ENCODE measurements around the gene CCL2.

Gene CCL2

DNA sequence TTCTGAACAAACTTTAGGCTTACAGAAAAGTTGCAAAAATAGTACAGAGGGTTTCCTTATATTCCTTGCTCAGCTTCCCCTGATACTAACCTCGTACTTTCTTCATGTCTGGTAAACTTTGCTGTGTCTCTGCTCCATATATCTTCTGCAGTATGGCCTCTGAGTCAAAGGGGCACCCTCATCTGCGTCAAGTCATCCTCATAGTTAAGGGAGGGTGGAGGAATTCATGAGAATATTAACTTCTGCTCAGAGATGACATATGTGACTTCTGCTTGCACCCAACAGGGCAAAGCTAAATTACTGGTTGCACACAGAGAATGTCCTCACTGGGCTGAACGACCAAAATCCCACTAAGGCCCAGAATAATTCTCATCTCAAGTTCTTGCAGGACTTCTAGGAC, 10.6 kb downstream of the CCL2 start:
- no peak for DNase-seq (ENCODE audit: low read depth)

GRCh38 chr17:34269969-34270368, 14.9 kb downstream of the CCL2 start, which contains the start of gene CCL7:
Gene CCL7, plus strand, starts transcription at chr17:34270221. Its CDS starts 70 bp downstream, at chr17:34270291.
- DNase-seq (ENCODE audit: low read depth): no peak

GRCh38 chr17:34275881-34276280, 20.8 kb downstream of the CCL2 start:
- DNase-seq (ENCODE audit: low read depth): peak; percentile 79

DNA sequence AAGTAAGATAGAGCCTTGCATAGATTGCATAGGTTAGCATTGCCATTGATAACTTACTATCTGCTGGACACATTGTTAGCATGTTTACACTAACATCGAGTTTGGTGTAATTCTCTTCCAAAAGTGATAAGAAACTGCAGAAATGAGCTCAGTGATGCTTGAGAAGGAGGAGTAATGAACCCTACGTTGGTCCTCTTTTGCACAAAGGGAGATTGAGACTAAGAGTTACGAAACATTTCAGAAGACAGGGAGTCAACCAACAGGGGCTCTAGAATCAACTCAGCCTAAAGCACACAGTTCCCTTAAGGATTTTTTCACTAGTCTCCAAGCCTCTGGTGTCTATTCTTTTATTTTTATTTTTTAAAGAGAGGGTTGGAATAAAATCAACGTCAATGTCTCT, 21.7 kb downstream of the CCL2 start:
- DNase-seq (ENCODE audit: low read depth): no peak

- no peak for DNase-seq (ENCODE audit: low read depth)
These were observed 28.5 kb downstream of the CCL2 start for GRCh38 chr17:34283571-34283970.

DNA sequence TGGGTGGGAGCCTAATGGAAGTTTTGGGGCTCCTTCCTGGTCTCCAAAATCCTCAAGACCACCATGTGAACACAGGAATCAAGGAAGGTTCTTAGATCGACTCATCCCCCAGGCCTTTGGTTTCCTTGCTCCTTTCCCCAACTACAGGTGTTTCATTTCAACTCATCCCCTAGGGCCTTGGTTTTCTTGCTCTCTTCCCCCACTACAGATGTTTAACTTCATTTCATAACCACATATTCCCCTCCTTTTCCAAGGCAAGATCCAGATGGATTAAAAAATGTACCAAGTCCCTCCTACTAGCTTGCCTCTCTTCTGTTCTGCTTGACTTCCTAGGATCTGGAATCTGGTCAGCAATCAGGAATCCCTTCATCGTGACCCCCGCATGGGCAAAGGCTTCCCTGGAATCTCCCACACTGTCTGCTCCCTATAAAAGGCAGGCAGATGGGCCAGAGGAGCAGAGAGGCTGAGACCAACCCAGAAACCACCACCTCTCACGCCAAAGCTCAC, 30.3 kb downstream of the CCL2 start, which contains the start of gene CCL11:
CCL11 (plus strand) TSS at position 457 of the 507 bp plus-strand sequence. CDS start 67 bp downstream, outside the sequence.
- no peak for DNase-seq (ENCODE audit: low read depth)

- DNase-seq (ENCODE audit: low read depth): no peak
These were observed 32.8 kb downstream of the CCL2 start for GRCh38 chr17:34287875-34288274.

- no peak for DNase-seq (ENCODE audit: low read depth)
These were observed 35.5 kb downstream of the CCL2 start for GRCh38 chr17:34290586-34290985.

GRCh38 chr17:34291721-34292348, 36.8 kb downstream of the CCL2 start:
- no peak for DNase-seq (ENCODE audit: low read depth)

- DNase-seq (ENCODE audit: low read depth): no peak
These were observed 43.9 kb downstream of the CCL2 start for GRCh38 chr17:34299027-34299426.

- peak; percentile 71 for DNase-seq (ENCODE audit: low read depth)
These were observed 45.0 kb downstream of the CCL2 start for GRCh38 chr17:34299956-34300577.

- no peak for DNase-seq (ENCODE audit: low read depth)
These were observed 45.7 kb downstream of the CCL2 start for GRCh38 chr17:34300652-34301370.

- no peak for DNase-seq (ENCODE audit: low read depth)
These were observed 46.9 kb downstream of the CCL2 start for GRCh38 chr17:34301986-34302385.

GRCh38 chr17:34302636-34303035, 47.6 kb downstream of the CCL2 start:
- no peak for DNase-seq (ENCODE audit: low read depth)

DNA sequence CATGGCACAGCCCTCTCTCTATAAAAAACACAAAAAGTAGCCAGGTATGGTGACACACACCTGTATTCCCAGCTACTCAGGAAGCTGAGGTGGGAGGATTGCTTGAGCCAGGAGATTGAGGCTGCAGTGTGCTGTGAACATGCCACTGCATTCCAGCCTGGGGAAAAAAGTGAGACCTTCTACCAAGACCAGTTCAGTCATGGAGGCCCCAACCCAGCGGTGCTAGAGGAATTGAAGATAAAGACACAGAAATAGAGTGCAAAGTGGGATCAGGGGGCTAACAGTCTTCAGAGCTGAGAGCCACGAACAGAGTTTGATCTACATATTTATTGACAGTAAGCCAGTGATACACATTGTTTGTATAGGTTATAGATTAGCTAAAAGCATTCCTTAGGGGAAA, 48.5 kb downstream of the CCL2 start:
- DNase-seq (ENCODE audit: low read depth): no peak

DNA sequence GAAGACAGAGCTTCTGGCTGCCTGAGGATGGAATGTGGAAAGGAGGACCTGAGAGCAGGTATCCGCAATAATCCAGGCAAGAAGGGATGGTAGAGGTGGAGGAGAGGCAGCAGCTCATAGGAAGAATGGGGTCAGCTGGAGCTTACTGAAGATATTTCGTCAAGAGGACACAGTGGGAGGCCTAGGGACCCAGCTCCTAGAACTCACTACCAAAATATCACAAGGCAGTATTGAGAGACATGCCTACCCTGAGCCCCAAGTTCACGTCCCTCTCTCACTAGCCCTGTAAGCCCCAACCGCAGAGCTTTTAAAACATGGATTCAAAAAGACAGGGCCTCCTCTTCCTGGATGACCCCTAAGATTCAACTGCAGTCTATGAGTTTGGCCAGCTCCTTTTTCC, 50.0 kb downstream of the CCL2 start:
- no peak for DNase-seq (ENCODE audit: low read depth)

DNA sequence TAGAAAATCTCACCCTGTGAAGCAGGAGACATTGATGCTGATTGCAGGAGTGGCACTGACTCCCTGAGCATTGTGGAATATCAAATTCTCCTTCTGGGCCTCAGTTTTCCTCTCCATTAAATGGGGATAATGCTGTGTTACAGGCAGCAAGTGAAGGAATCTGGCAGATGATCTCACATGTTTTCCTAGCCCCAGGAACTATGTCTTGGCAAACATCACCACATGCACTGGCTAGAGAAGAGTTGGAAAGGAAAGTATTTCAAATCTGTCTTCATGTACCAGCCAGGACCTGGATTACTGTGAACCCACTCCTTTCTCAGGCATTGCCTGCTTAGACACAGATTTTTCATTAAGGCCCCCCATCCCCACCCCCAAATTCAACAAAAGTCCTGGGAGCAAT, 50.5 kb downstream of the CCL2 start:
- DNase-seq (ENCODE audit: low read depth): no peak

GRCh38 chr17:34306466-34306865, 51.4 kb downstream of the CCL2 start:
- no peak for DNase-seq (ENCODE audit: low read depth)

Measured in GM04503 (cell line).